Fibroblast of skin of abdomen (primary cell): ENCODE measurements around the gene WDR64.

Experiments used
- DNase-seq: peaks from one replicate; pipeline ENCODE4 v3.0.0-alpha.2; 2013

WDR64 gene

GRCh38 chr1:241631674-241632073, 20.4 kb upstream of the WDR64 start:
- no peak for DNase-seq

- no peak for DNase-seq
Observed at GRCh38 chr1:241632987-241633386, 19.1 kb upstream of the WDR64 start.

DNA sequence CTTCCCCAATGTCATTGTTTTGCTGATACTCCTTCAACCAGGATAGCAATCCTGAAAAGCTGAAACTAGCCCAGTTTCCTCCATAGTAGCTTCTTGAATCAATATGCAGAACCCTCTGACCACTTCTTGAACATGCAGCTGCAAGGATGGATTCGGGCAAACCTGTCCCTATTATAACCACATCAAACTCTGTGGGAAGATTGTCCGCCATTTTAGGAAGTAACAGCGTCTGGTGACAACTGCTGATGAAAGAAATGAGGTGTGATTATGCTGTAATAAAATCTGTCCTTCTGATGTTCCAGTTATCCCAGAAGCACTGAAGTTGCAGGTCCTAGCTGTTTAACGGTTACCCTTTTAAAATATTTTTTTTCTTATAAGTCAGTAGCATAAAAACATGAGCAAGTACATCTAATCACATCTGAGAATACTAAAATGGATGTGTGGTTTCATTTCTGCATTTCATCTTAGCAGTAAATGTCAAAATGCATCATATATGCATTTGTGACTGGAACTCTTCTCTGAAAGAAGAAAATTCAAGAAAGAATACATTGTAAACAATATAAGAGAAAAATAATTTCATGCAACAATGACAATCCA, 16.4 kb upstream of the WDR64 start:
- DNase-seq: no peak

DNA sequence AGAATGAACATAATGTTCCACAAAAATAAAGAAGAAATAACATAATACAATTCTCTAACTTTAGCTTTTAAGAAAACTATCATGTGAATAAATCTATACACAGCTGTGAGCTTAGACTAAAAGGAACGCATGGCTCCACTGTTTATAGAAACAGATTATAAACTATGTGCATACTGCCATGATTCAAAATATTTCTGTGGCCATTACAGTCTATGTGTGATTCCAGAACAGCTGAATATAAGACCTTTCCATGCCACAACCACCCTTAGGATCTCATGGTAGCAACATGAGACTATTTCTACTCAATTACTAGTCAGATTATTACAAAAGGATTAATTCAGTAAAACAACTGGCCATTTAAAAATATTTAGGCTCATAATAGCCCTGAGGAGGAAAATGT, 15.8 kb upstream of the WDR64 start:
- DNase-seq: no peak

DNA sequence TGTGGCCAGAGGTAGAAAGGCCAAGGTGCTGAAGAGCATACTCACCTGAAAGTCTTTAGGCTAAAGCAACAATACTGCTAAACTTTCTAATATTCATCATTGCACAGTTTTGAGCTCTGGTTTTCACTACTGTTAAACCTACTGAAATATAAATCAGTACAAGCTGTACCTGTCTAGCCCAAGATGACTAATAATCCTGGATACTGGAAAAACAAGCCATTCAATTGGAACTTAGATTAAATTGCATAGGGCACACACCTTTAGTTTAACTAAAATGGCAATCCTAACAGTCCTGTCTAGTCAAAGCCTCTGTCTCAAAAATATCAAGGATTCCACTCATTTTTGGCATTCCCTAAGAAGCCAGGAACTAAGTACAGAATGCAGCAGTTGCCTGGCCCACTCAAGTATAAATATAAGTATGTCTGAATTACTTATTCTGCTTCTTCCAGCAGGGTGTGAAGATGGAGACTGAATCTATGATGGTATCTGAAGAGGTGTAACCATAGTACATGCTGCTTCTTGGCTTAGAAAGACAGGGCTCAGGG, 15.0 kb upstream of the WDR64 start:
- DNase-seq: peak; percentile 44

DNA sequence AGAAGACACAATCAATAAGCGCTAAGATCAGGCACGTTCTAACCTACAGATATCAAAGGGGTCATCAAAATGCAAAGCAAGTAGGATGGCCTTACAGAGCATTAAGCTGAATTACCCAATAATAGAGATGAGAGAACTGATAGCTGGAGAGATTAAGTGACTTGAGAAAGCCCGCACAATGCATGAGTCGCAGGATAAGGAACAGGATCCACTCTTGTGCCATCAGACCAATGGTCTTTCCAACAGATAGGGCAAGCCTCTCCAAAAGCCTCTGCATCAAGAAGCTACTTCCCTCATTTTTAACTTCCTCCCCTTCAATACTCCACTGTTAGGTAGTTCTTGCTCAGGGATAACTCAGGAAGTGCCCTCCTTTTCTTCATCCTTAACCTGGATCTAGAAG, 14.5 kb upstream of the WDR64 start:
- DNase-seq: no peak

GRCh38 chr1:241638099-241638682, 13.9 kb upstream of the WDR64 start:
- no peak for DNase-seq

- no peak for DNase-seq
Observed at GRCh38 chr1:241638909-241639622, 13.0 kb upstream of the WDR64 start.

DNA sequence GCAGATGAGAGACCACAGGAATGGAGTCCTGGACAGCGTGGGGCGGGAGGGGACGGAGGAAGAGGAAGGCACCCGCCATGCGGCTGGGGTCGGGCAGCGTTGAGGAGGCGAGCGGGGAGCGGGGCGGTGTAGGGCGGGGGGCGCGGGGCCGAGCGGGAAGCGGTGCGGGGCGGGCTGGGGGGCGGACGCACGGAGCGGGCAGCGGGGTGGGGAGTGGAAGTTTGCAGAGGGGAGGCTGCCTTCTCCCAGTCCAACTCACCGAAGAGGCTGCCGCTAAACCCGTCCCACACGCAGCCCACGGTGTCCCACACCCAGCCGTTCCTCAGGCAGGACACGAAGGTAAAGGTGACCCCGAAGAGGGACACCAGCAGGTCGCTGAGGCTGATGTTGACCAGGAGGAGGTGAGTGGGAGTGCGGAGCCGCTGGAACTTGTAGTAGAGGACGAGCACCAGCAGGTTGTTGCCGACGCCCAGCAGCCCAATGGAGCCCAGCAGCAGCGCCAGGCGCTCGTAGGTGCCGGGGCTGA, 12.4 kb upstream of the WDR64 start:
- peak; percentile 38 for DNase-seq

GRCh38 chr1:241640149-241640866, 11.8 kb upstream of the WDR64 start, which contains the start of the genes CHML and OPN3:
Gene CHML, minus strand, starts transcription at chr1:241640369. Its CDS starts 4,603 bp downstream, at chr1:241635766.
Gene OPN3, minus strand, starts transcription at chr1:241640369. Its CDS starts 115 bp downstream, at chr1:241640254.
- peak; percentile 91 for DNase-seq

GRCh38 chr1:241640867-241641622, 11.0 kb upstream of the WDR64 start:
- no peak for DNase-seq

GRCh38 chr1:241641773-241642592, 10.1 kb upstream of the WDR64 start:
- DNase-seq: peak; percentile 25

DNA sequence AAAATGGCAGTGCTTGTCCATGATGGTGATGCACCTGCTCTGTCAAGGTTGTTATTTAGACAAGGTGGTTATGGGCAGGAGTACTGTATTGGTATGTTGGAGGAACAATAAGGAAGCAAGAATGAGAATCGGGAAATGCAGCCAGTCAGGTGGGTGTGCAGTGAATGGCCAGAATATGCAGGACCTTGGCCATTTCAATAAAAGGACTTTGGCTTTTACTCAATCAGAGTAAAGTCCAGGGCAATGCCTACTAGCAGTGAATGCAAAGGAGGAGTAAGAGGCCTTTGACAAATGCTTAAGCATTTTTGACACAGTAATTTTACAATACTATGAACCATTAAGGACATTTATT, 9.5 kb upstream of the WDR64 start:
- DNase-seq: no peak

DNA sequence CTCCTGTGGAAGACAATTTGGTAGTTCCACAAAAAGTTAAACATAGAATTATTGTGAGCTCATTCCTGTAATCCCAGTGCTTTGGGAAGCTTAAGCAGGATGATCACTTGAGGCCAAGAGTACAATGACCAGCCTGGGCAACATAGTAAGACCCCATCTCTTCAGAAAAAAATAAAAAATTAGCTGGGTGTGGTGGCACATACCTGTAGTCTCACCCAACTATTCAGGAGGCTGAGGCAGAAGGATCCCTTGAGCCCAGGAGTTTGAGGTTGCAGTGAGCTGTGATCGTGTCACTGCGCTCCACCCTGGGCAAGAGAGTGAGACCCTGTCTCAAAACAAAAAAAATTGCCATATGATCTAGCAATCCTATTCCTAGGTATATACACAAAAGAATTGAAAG, 7.8 kb upstream of the WDR64 start:
- DNase-seq: no peak

- DNase-seq: no peak
Observed at GRCh38 chr1:241645199-241645598, 6.9 kb upstream of the WDR64 start.

GRCh38 chr1:241646201-241646600, 5.9 kb upstream of the WDR64 start:
- DNase-seq: no peak

DNA sequence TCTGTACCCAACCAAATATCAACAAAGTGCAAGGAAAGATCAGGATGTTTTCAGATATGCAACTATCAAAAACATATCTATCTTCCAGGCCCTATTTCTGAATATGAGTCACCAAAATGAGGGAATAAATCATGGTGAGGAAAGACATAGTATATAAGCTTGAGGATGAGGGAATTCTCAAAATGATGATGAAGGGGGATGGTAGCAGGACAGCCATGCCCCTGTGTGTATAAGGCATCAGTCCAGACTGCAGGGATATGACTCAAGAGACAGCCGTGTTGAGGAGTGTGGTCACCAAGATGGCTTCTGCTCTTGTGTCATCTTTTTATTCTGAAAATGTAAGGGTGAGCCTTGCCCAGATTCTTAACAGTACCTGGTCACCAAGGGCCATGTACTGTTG, 4.4 kb upstream of the WDR64 start:
- DNase-seq: peak; percentile 76

- DNase-seq: no peak
Observed at GRCh38 chr1:241648159-241648558, 3.9 kb upstream of the WDR64 start.

DNA sequence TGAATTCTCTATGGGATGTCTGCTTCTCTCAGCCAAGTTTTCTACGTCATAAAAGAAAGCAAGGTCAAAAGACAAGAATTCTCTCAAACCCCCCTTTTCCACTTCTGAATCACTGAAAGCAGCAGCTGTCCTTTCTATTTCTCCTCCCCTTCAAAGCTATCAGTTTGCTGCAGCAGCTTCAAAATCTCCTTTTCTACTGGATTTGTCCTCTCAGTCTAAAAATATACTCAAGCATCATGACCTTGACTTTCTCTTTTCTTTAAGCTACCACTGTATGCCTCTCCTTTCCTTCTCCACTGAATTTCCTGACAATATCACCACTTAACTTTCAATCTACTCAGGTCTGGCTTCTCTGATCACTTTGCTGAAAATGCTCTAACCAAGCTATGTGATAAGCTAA, 1.9 kb downstream of the WDR64 start:
- no peak for DNase-seq

- no peak for DNase-seq
Observed at GRCh38 chr1:241654641-241655040, 2.6 kb downstream of the WDR64 start.
